Measurements from ENCODE around the gene LZIC. TPM values are rescaled to one million over a fixed set of nuclear protein-coding genes. Genes with fewer than 3 reads are reported as not detected.

Gene LZIC
- total RNA-seq, 2 donors from 2014 or later: 8.6 to 20.2 TPM

DNA sequence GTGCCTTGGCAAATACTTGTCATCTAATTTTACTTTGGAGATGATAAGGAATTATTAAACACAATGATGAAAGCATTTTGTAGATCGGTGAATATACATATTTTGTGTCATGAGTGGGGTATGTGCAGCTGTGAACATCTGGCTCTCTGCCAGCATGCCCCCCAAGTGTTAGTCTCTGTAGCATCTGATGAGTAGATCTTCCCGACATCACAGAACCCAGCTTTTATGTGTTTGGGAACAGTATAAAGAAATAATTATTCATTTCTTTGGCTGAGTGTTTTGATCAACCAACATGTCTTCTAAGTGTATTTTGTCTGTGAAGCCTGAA is 28.6 kb downstream of the LZIC start:
- WGBS, 2 donors: 31 to 39% methylated on average over 2 of the region's 2 CpGs
- H3K27me3 ChIP-seq: no peaks in the 10 kb centered on the region
- H3K36me3 ChIP-seq (replicated peaks in 1 of 2; ENCODE audit: insufficient read depth in 1 of 2, low read depth in 2 of 2): no peaks in the 10 kb centered on the region
- intact Hi-C loops (cut with DNase I): no loop called here
- H3K4me1 ChIP-seq: peaks cover 15% of the 10 kb centered on the region
- H3K27ac ChIP-seq: no peak overlapping the region
- no peak overlapping the region for H3K4me3 ChIP-seq
- H3K9me3 ChIP-seq: no peaks in the 10 kb centered on the region
- TF ChIP-seq POLR2A (IDR thresholded peaks at IDR 0.05): no peak
- TF ChIP-seq, protein P1, sequence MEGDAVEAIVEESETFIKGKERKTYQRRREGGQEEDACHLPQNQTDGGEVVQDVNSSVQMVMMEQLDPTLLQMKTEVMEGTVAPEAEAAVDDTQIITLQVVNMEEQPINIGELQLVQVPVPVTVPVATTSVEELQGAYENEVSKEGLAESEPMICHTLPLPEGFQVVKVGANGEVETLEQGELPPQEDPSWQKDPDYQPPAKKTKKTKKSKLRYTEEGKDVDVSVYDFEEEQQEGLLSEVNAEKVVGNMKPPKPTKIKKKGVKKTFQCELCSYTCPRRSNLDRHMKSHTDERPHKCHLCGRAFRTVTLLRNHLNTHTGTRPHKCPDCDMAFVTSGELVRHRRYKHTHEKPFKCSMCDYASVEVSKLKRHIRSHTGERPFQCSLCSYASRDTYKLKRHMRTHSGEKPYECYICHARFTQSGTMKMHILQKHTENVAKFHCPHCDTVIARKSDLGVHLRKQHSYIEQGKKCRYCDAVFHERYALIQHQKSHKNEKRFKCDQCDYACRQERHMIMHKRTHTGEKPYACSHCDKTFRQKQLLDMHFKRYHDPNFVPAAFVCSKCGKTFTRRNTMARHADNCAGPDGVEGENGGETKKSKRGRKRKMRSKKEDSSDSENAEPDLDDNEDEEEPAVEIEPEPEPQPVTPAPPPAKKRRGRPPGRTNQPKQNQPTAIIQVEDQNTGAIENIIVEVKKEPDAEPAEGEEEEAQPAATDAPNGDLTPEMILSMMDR (IDR thresholded peaks at IDR 0.05): no peak
- ATAC-seq (no peak), DNase-seq (no peak)

DNA sequence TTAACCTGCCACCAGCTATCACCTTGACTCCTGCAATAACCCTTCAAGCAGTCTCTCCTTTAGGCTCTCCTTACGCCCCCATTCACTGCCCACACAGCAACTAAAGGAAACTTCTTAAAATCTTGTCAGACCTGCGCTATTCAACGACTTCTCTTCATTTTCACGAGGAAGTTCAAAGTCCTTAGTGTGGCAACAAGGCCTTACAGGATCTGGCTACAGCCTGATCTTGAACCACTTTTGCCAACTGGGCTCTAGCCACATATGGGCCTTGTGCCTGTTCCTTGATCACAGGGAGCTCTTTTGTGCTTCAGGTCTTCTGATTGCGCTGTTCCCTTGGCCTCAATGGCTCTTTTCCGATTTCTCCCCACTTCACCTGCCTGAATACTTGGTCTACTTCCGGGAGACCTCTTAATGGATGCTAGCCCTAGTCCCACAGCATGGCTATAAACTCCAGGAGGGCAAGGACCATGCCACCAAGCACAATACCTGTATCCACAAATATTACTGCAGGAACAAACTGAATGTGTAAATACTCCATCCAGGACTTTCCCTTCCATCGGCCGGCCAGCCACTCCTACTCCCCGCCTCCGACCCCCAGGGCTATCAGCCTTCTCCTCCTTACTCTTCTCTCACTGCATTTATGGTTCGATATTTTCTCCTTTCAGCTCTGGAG is 30.8 kb downstream of the LZIC start:
- no peaks in the 10 kb centered on the region for H3K9me3 ChIP-seq
- WGBS, 2 donors: 69 to 81% methylated on average over 12 of the region's 12 CpGs
- H3K4me3 ChIP-seq: no peak overlapping the region
- ATAC-seq (no peak), DNase-seq (no peak)
- H3K27me3 ChIP-seq: no peaks in the 10 kb centered on the region
- H3K27ac ChIP-seq: peak overlapping the region in 2 of 4 donors; percentile 97 to 99
- TF ChIP-seq, protein P1 (IDR thresholded peaks at IDR 0.05): no peak
- no peak for TF ChIP-seq POLR2A (IDR thresholded peaks at IDR 0.05)
- intact Hi-C loops (cut with DNase I): no loop called here
- no peaks in the 10 kb centered on the region for H3K36me3 ChIP-seq (replicated peaks in 1 of 2; ENCODE audit: insufficient read depth in 1 of 2, low read depth in 2 of 2)
- peaks cover 29% of the 10 kb centered on the region for H3K4me1 ChIP-seq

DNA sequence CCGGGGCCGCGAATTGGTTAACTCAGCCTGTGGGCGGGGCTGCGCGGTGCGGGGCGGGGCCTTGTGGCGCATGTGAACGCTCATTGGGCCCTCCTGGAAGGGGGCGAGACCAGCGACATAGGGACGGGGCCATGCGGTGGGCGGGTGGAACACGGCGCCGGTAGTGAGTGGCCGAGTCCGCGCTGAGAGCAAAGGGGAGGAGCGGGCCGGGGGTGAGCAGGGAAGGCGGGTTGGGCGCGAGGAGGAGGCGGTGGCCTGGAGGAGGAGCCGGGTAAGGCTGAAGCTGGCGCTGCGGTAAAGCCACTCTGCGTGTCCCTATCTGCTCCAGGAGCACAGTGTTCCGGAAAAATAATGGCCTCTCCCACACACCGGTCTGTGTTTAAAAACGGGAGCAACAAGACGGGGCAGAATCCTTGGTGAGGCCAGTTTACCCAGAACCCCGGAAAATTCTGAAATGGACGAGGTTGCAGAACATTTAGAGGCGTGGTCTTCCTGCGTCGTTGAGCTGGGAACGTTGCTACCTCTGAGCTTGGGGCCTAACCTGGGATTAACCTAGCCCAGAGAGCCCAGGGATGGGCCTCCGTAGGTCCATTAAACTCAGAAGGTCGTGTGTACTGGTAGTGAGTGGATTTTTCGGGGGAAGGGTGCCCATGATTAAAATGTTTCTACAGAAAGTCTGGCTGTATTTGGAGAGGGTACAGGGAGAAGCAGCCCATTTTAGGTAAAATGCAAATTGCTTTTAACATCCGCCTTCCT is 32.6 kb downstream of the LZIC start:
- Histone ChIP-seq H3K4me3 (peak overlapping the region; percentile 3 to 27), H3K27ac (peak overlapping the region; percentile 88 to 99 (median 96)), H3K4me1 (peaks cover 29% of the 10 kb centered on the region), H3K27me3 (no peaks in the 10 kb centered on the region), H3K9me3 (no peaks in the 10 kb centered on the region), H3K36me3 (replicated peaks in 1 of 2; ENCODE audit: insufficient read depth in 1 of 2, low read depth in 2 of 2) (no peaks in the 10 kb centered on the region)
- peak; percentile 75 to 96 (median 96) for TF ChIP-seq POLR2A (IDR thresholded peaks at IDR 0.05)
- TF ChIP-seq, protein P1 (IDR thresholded peaks at IDR 0.05): peak in 1 of 7 experiments; percentile 4
- ATAC-seq (peak; percentile 94), DNase-seq (peak; percentile 100)
- WGBS, 2 donors: 0% methylated on average over 29 to 32 of the region's 45 CpGs
- intact Hi-C loops (cut with DNase I): no loop called here

DNA sequence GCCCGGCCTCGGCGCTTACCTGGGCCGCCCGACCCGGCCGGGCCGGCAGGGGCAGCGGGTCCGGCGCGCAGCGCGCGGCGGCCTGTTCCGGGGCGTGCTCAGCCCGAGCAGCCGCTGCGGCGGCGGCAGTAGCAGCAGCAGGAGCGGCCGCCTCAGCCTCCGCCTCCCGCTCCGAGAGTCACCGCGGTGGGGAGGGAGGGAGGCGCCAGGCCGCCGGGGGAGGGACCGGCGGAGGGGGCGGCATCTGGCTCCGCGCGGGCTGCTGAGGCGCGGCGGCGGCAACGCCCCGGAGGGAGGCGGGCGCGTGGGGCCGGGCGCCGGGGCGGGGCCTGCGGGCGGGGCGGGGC is 33.1 kb downstream of the LZIC start, which contains the start of gene CTNNBIP1:
CTNNBIP1 (minus strand) TSS at position 194 of the 347 bp plus-strand sequence. CDS start 38,205 bp downstream, outside the sequence.
- ATAC-seq (no peak), DNase-seq (no peak)
- Histone ChIP-seq H3K36me3 (replicated peaks in 1 of 2; ENCODE audit: insufficient read depth in 1 of 2, low read depth in 2 of 2) (no peaks in the 10 kb centered on the region), H3K27me3 (no peaks in the 10 kb centered on the region), H3K4me3 (peak within 1 kb of the TSS; percentile 90 to 94), H3K27ac (peak within 1 kb of the TSS; percentile 88 to 99 (median 96)), H3K4me1 (peaks cover 29% of the 10 kb centered on the region), H3K9me3 (no peaks in the 10 kb centered on the region)
- 1% methylated on average over 38 of the region's 55 CpGs; no CpG with 5 or more reads in 1 of the 2 donors for WGBS, 2 donors
- TF ChIP-seq, protein P1 (IDR thresholded peaks at IDR 0.05): peak in 2 of 7 experiments; percentile 10 to 25
- peak in 1 of 3 donors; percentile 33 for TF ChIP-seq POLR2A (IDR thresholded peaks at IDR 0.05)
- intact Hi-C loops (cut with DNase I): no loop called here

Measured in body of pancreas (tissue), 4 donors.